Endothelial cell of umbilical vein (primary cell): Measurements from ENCODE around the gene SYTL3. TPM values are rescaled to one million over a fixed set of nuclear protein-coding genes. Genes with fewer than 3 reads are reported as not detected.

ENCODE experiments used
- BruUV-seq: library from RNA; stranded (reverse); fragments of 400-500 nt; replicated peaks from 2 replicates; lab custom pipeline; 2021; lab: Mats Ljungman, UMichigan
- CTCF ChIA-PET: fragments of 300-600, 350-600 bp; sonication (Branson Sonifier 250); formaldehyde crosslinking; loops from one replicate; lab custom pipeline; 2021; ENCODE audit warnings: antibody characterized with exemption, inconsistent platforms; lab: Charles Lee
- POLR2A ChIA-PET: fragments of 300-600, 350-600 bp; sonication (Branson Sonifier 250); formaldehyde crosslinking; loops from one replicate; lab custom pipeline; 2021; ENCODE audit warnings: antibody characterized with exemption, inconsistent platforms; lab: Charles Lee
- DNase-seq: peaks from one replicate; pipeline ENCODE4 v3.0.0-alpha.2; 2011; ENCODE audit warnings: low read depth, low spot score
- FAIRE-seq: peaks from 2 replicates; lab custom pipeline; 2011; peaks lifted over from hg19 to GRCh38; lab: Jason Lieb, UNC
- H2AFZ ChIP-seq: 2 replicates; pipeline ENCODE4 v1.6.0; 2012; ENCODE audit warnings: low read depth, low read length, control low read depth, inconsistent platforms
- H3K27ac ChIP-seq: 2 replicates; pipeline ENCODE4 v1.5.1; 2011; ENCODE audit warnings: low read depth, mild to moderate bottlenecking, control low read depth, low read length, moderate library complexity; ENCODE audit not compliant: insufficient read depth
- H3K27me3 ChIP-seq, 2 experiments: 2 replicates each; pipeline versions ENCODE4 v1.6.0 to v1.6.1; 2011; ENCODE audit warnings: low read length in 2 of 2, mixed read lengths in 1 of 2; ENCODE audit not compliant: control insufficient read depth in 2 of 2, insufficient read depth in 2 of 2
- H3K36me3 ChIP-seq, 2 experiments: 2 replicates in 1 of 2; 3 replicates in 1 of 2; pipeline ENCODE4 v1.5.1; 2011; ENCODE audit warnings: low read length in 2 of 2, mild to moderate bottlenecking in 1 of 2, moderate library complexity in 1 of 2; ENCODE audit not compliant: control insufficient read depth in 2 of 2, insufficient read depth in 2 of 2; ENCODE audit errors: extremely low read depth in 1 of 2
- H3K4me1 ChIP-seq: 3 replicates; pipeline ENCODE4 v1.5.1; 2011; ENCODE audit warnings: mild to moderate bottlenecking, low read length; ENCODE audit not compliant: control insufficient read depth, insufficient read depth; ENCODE audit errors: extremely low read depth
- H3K4me2 ChIP-seq: 2 replicates; pipeline ENCODE4 v1.6.1; 2011; ENCODE audit warnings: low read length, control low read depth, mixed read lengths; ENCODE audit not compliant: insufficient read depth
- H3K4me3 ChIP-seq, 3 experiments: fragments of 200-600 bp in 1 of 3; sonication (generic), shearing (Covaris generic) in 1 of 3; replicated peaks in 1 of 3; 2 replicates each; pipeline ENCODE4 v1.5.1; 2011 to 2016; ENCODE audit warnings: control low read depth in 3 of 3, low read length in 3 of 3, mild to moderate bottlenecking in 2 of 3, inconsistent platforms in 1 of 3, low read depth in 1 of 3, moderate library complexity in 1 of 3; ENCODE audit not compliant: insufficient read depth in 1 of 3
- H3K79me2 ChIP-seq: 2 replicates; pipeline ENCODE4 v1.6.0; 2012; ENCODE audit warnings: low read length, inconsistent platforms; ENCODE audit not compliant: control insufficient read depth, insufficient read depth
- H3K9ac ChIP-seq: replicated peaks from 2 replicates; pipeline ENCODE3; 2011; ENCODE audit warnings: low read length, control low read depth; ENCODE audit not compliant: insufficient read depth; ENCODE audit errors: extremely low read depth
- H3K9me1 ChIP-seq: replicated peaks from 3 replicates; pipeline ENCODE4 v1.6.0; 2011; ENCODE audit warnings: mild to moderate bottlenecking, low read length; ENCODE audit not compliant: control insufficient read depth, insufficient read depth; ENCODE audit errors: extremely low read depth
- H3K9me3 ChIP-seq: replicated peaks from 2 replicates; pipeline ENCODE4 v1.5.1; 2012; ENCODE audit warnings: low read length, inconsistent platforms; ENCODE audit not compliant: control insufficient read depth, insufficient read depth
- H4K20me1 ChIP-seq: replicated peaks from 2 replicates; pipeline ENCODE3; 2011; ENCODE audit warnings: mild to moderate bottlenecking, low read length; ENCODE audit not compliant: control insufficient read depth, insufficient read depth; ENCODE audit errors: extremely low read depth
- EZH2 ChIP-seq: IDR thresholded peaks from 2 replicates; pipeline ENCODE4 v1.6.1; 2012; ENCODE audit warnings: borderline replicate concordance, low read depth, mild to moderate bottlenecking, moderate library complexity, low read length, inconsistent platforms; ENCODE audit not compliant: severe bottlenecking
- FOS ChIP-seq: IDR thresholded peaks from 2 replicates; pipeline ENCODE4 v1.6.1; 2011; ENCODE audit warnings: mild to moderate bottlenecking, low read length, moderate library complexity, borderline replicate concordance; ENCODE audit not compliant: insufficient read depth
- GATA2 ChIP-seq: IDR thresholded peaks from 2 replicates; pipeline ENCODE4 v1.7.0; 2011; ENCODE audit warnings: low read depth, mild to moderate bottlenecking, moderate library complexity, mixed read lengths, low read length; ENCODE audit not compliant: insufficient read length, insufficient read depth
- JUN ChIP-seq: IDR thresholded peaks from 2 replicates; pipeline ENCODE4 v1.6.1; 2011; ENCODE audit warnings: borderline replicate concordance, low read depth; ENCODE audit not compliant: insufficient read length, insufficient read depth
- MAX ChIP-seq: IDR thresholded peaks from 2 replicates; pipeline ENCODE4 v1.6.1; 2011; ENCODE audit not compliant: insufficient read depth, insufficient read length
- MYC ChIP-seq: IDR thresholded peaks from one replicate; pipeline ENCODE4 v1.6.1; 2011; ENCODE audit warnings: mild to moderate bottlenecking, low read depth, low read length
- POLR2A ChIP-seq: IDR thresholded peaks from 2 replicates; pipeline ENCODE4 v1.6.1; 2012; ENCODE audit warnings: low read depth, mild to moderate bottlenecking, control low read depth, low read length
- POLR2AphosphoS5 ChIP-seq: IDR thresholded peaks from 2 replicates; pipeline ENCODE4 v1.6.1; 2012; ENCODE audit warnings: low read depth, mild to moderate bottlenecking, control low read depth, low read length, moderate library complexity; ENCODE audit not compliant: insufficient read depth
- dilution Hi-C: fragments of 300-500 bp; cut with MboI; formaldehyde crosslinking; loops from one replicate; pipeline ENCODE4 v1.15.0; 2019; ENCODE audit warnings: low sequenced_read_pairs; ENCODE audit not compliant: extremely low pct_ligation_motif_present
- intact Hi-C: fragments of 100-400 bp; cut with micrococcal nuclease; formaldehyde crosslinking; loops from one replicate; pipeline ENCODE4 v1.10.0; 2022
- polyA plus RNA-seq, 4 experiments: library from polyadenylated mRNA; depleted of rRNA in 3 of 4; stranded (reverse) in 3 of 4; unstranded in 1 of 4; fragments of >200 nt; gene quantifications; 2 replicates each; pipeline versions ENCODE4 v1.2.1 to v1.2.3, GENCODE V29; 2011 to 2012; ENCODE audit warnings: missing spikeins in 1 of 4
- total RNA-seq: library from RNA; stranded (reverse); gene quantifications from 2 replicates; pipeline ENCODE4 v1.2.3, GENCODE V29; 2021
- TF ChIP-seq, protein P1 (sequence below), 2 donors: IDR thresholded peaks; 1 replicate in 1 of 2; 2 replicates in 1 of 2; pipeline ENCODE4 v1.5.1; 2011; ENCODE audit warnings: low read length in 2 of 2, mild to moderate bottlenecking in 2 of 2, moderate library complexity in 2 of 2, control low read depth in 1 of 2, inconsistent platforms in 1 of 2, low read depth in 1 of 2; ENCODE audit not compliant: insufficient read depth in 1 of 2; ENCODE audit errors: extremely low read depth in 1 of 2

SYTL3 gene
- total and polyA plus RNA-seq, 2 donors (not counting 3 experiments of a cell fraction or from before 2014, with no cell fraction given): 0.59 to 0.77 TPM

GRCh38 chr6:158789115-158789917 lies 139.5 kb downstream of the SYTL3 start:
- H3K9me1 ChIP-seq: no peaks in the 10 kb centered on the region
- H3K27ac ChIP-seq: no peak overlapping the region
- dilution Hi-C loops (no loop called here), intact Hi-C loops (loop anchor here (10.0 kb wide), 1 partner anchor 85 kb away; no protein-coding TSS in a partner anchor)
- peaks cover 48% of the 10 kb centered on the region for H3K79me2 ChIP-seq
- no peaks in the 10 kb centered on the region for H4K20me1 ChIP-seq
- H2AFZ ChIP-seq: no peak overlapping the region
- ChIA-PET POLR2A (no interaction called here), CTCF (interaction anchor here (0.8 to 2.4 kb wide), 8 partner anchors 8 to 185 kb away, joined by 3 to 12 read pairs (median 3); no protein-coding TSS in a partner anchor)
- no peak overlapping the region for H3K4me3 ChIP-seq
- H3K27me3 ChIP-seq: no peaks in the 10 kb centered on the region
- no TSS peak for BruUV-seq
- TF ChIP-seq POLR2A (no peak), EZH2 (no peak), MYC (no peak), FOS (no peak), GATA2 (no peak), JUN (no peak), MAX (no peak), POLR2AphosphoS5 (no peak)
- TF ChIP-seq, protein P1, sequence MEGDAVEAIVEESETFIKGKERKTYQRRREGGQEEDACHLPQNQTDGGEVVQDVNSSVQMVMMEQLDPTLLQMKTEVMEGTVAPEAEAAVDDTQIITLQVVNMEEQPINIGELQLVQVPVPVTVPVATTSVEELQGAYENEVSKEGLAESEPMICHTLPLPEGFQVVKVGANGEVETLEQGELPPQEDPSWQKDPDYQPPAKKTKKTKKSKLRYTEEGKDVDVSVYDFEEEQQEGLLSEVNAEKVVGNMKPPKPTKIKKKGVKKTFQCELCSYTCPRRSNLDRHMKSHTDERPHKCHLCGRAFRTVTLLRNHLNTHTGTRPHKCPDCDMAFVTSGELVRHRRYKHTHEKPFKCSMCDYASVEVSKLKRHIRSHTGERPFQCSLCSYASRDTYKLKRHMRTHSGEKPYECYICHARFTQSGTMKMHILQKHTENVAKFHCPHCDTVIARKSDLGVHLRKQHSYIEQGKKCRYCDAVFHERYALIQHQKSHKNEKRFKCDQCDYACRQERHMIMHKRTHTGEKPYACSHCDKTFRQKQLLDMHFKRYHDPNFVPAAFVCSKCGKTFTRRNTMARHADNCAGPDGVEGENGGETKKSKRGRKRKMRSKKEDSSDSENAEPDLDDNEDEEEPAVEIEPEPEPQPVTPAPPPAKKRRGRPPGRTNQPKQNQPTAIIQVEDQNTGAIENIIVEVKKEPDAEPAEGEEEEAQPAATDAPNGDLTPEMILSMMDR (IDR thresholded peaks at IDR 0.05; ENCODE audit: extremely low read depth in 1 of 2, insufficient read depth in 1 of 2, low read depth in 1 of 2, low read length in 2 of 2): no peak
- H3K4me2 ChIP-seq: no peak overlapping the region
- H3K4me1 ChIP-seq: peaks cover 6% of the 10 kb centered on the region
- DNase-seq (no peak), FAIRE-seq (no peak)
- peaks cover 3 to 13% of the 10 kb centered on the region in 2 experiments for H3K36me3 ChIP-seq
- H3K9me3 ChIP-seq: no peaks in the 10 kb centered on the region
- H3K9ac ChIP-seq: no peak overlapping the region
